Panc1 (cell line): ENCODE measurements around the gene WNT5B. TPM values are rescaled to one million over a fixed set of nuclear protein-coding genes. Genes with fewer than 3 reads are reported as not detected.

Experiments used
- ATAC-seq: fragments of 200-7000 bp; cut with Tn5 transposase; 2 replicates; pipeline ENCODE4 v1.9.1; 2020; ENCODE audit warnings: mild to moderate bottlenecking, moderate library complexity
- BruUV-seq: library from RNA; stranded (reverse); fragments of 400-500 nt; replicated peaks from 2 replicates; lab custom pipeline; 2021; lab: Mats Ljungman, UMichigan
- CTCF ChIA-PET: fragments of 300-600 bp; sonication (Branson Sonifier 250); formaldehyde crosslinking; loops from one replicate; lab custom pipeline; 2022; ENCODE audit warnings: antibody characterized with exemption; lab: Charles Lee
- POLR2A ChIA-PET: fragments of 300-600 bp; sonication (Branson Sonifier 250); formaldehyde crosslinking; loops from one replicate; lab custom pipeline; 2022; ENCODE audit warnings: antibody characterized with exemption; lab: Charles Lee
- DNase-seq: peaks from one replicate; pipeline ENCODE4 v3.0.0-alpha.2; 2010; ENCODE audit warnings: low read depth, low spot score
- H3K27ac ChIP-seq: 2 replicates; pipeline ENCODE4 v1.5.1; 2011; ENCODE audit warnings: mild to moderate bottlenecking, low read length, inconsistent platforms
- H3K27me3 ChIP-seq: fragments of 200-500 bp; sonication (Bioruptor generic); 2 replicates; pipeline ENCODE4 v1.6.0; 2014; ENCODE audit warnings: low read length, inconsistent platforms; ENCODE audit not compliant: control insufficient read depth, insufficient read depth
- H3K36me3 ChIP-seq: fragments of 200-500 bp; sonication (Bioruptor generic); 2 replicates; pipeline ENCODE4 v1.5.1; 2014; ENCODE audit warnings: inconsistent platforms, mild to moderate bottlenecking, low read length, moderate library complexity; ENCODE audit not compliant: control insufficient read depth, insufficient read depth
- H3K4me1 ChIP-seq: 2 replicates; pipeline ENCODE4 v1.5.1; 2011; ENCODE audit warnings: inconsistent platforms, mild to moderate bottlenecking, low read length, moderate library complexity; ENCODE audit not compliant: control insufficient read depth, insufficient read depth
- H3K4me3 ChIP-seq, 2 experiments: 2 replicates each; pipeline ENCODE4 v1.5.1; 2011 to 2012; ENCODE audit warnings: low read depth in 2 of 2, low read length in 2 of 2, mild to moderate bottlenecking in 2 of 2, inconsistent platforms in 1 of 2, moderate library complexity in 1 of 2
- H3K9me3 ChIP-seq: fragments of 200-500 bp; sonication (Bioruptor generic); 2 replicates; pipeline ENCODE4 v1.5.1; 2014; ENCODE audit warnings: low read depth, mild to moderate bottlenecking, inconsistent platforms, low read length, moderate library complexity; ENCODE audit not compliant: control insufficient read depth, insufficient read depth
- POLR2AphosphoS5 ChIP-seq: IDR thresholded peaks from 2 replicates; pipeline ENCODE4 v1.6.1; 2012; ENCODE audit warnings: mild to moderate bottlenecking, low read depth, low read length, moderate library complexity
- SIN3A ChIP-seq: IDR thresholded peaks from 2 replicates; pipeline ENCODE4 v1.6.1; 2012; ENCODE audit warnings: low read depth, mild to moderate bottlenecking, low read length, moderate library complexity, borderline replicate concordance; ENCODE audit not compliant: insufficient read depth
- TCF7L2 ChIP-seq: IDR thresholded peaks from 2 replicates; pipeline ENCODE4 v1.6.1; 2011; ENCODE audit warnings: mild to moderate bottlenecking, low read depth, low read length, inconsistent platforms
- in situ Hi-C: cut with HindIII; loops from 2 replicates; pipeline ENCODE4 v1.10.0; 2016; ENCODE audit warnings: low sequenced_read_pairs, low pct_unique_long_range_greater_than_20kb
- intact Hi-C: fragments of 100-400 bp; cut with micrococcal nuclease; formaldehyde crosslinking; loops from one replicate; pipeline ENCODE4 v1.10.0; 2022; ENCODE audit not compliant: unreplicated experiment
- total RNA-seq: library from RNA; stranded (reverse); gene quantifications from one replicate; pipeline ENCODE4 v1.2.1, GENCODE V29; 2021; ENCODE audit not compliant: unreplicated experiment
- TF ChIP-seq, protein P1 (sequence below): fragments of 450-650 bp; IDR thresholded peaks from 2 replicates; pipeline ENCODE4 v1.5.1; 2017; ENCODE audit warnings: mild to moderate bottlenecking
- TF ChIP-seq, protein P2 (sequence below), 2 experiments: IDR thresholded peaks; 2 replicates each; pipeline ENCODE4 v1.6.1; 2011 to 2012; ENCODE audit warnings: low read depth in 2 of 2, control low read depth in 1 of 2, low read length in 1 of 2, mild to moderate bottlenecking in 1 of 2, moderate library complexity in 1 of 2; ENCODE audit not compliant: insufficient read depth in 1 of 2

The WNT5B gene
- total RNA-seq, 1 experiment from 2014 or later, result 36.9 TPM

DNA sequence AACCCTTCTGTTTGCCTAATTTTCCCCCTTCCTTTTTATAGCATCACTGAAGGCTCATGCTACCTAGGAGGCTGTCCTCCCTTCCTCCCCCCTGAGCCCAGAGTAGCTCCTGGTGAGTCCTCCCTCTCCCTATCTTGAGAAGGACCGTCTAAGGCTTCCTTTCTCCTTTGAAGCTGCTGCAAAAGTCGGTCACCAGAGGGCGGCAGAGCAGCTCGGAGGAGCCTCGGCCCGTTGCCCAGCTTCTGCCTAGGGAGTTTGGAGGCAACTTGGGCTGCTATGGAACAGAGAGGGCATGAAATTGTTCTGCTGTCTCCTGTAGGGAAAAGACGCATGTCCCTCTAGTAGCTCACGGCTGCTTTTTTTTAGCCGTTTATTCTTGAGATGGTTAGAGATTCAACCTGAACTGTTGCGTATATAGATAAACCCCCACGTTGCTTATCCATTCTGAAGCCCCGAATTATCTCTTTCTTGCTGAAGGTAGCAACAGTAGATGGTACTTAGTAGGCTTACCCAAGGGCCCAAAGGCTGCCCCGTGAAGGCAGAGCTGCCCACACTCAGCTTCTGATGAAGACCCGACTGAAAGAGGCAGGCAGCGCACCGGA, 5.7 kb downstream of the WNT5B start:
- no peaks in the 10 kb centered on the region for H3K27me3 ChIP-seq
- H3K4me1 ChIP-seq, result no peaks in the 10 kb centered on the region
- ATAC-seq (peak; percentile 77), DNase-seq (peak; percentile 15)
- TF ChIP-seq POLR2AphosphoS5 (no peak), TCF7L2 (no peak), SIN3A (no peak)
- TF ChIP-seq, protein P1, sequence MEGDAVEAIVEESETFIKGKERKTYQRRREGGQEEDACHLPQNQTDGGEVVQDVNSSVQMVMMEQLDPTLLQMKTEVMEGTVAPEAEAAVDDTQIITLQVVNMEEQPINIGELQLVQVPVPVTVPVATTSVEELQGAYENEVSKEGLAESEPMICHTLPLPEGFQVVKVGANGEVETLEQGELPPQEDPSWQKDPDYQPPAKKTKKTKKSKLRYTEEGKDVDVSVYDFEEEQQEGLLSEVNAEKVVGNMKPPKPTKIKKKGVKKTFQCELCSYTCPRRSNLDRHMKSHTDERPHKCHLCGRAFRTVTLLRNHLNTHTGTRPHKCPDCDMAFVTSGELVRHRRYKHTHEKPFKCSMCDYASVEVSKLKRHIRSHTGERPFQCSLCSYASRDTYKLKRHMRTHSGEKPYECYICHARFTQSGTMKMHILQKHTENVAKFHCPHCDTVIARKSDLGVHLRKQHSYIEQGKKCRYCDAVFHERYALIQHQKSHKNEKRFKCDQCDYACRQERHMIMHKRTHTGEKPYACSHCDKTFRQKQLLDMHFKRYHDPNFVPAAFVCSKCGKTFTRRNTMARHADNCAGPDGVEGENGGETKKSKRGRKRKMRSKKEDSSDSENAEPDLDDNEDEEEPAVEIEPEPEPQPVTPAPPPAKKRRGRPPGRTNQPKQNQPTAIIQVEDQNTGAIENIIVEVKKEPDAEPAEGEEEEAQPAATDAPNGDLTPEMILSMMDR, result peak; percentile 84
- TF ChIP-seq, protein P2, sequence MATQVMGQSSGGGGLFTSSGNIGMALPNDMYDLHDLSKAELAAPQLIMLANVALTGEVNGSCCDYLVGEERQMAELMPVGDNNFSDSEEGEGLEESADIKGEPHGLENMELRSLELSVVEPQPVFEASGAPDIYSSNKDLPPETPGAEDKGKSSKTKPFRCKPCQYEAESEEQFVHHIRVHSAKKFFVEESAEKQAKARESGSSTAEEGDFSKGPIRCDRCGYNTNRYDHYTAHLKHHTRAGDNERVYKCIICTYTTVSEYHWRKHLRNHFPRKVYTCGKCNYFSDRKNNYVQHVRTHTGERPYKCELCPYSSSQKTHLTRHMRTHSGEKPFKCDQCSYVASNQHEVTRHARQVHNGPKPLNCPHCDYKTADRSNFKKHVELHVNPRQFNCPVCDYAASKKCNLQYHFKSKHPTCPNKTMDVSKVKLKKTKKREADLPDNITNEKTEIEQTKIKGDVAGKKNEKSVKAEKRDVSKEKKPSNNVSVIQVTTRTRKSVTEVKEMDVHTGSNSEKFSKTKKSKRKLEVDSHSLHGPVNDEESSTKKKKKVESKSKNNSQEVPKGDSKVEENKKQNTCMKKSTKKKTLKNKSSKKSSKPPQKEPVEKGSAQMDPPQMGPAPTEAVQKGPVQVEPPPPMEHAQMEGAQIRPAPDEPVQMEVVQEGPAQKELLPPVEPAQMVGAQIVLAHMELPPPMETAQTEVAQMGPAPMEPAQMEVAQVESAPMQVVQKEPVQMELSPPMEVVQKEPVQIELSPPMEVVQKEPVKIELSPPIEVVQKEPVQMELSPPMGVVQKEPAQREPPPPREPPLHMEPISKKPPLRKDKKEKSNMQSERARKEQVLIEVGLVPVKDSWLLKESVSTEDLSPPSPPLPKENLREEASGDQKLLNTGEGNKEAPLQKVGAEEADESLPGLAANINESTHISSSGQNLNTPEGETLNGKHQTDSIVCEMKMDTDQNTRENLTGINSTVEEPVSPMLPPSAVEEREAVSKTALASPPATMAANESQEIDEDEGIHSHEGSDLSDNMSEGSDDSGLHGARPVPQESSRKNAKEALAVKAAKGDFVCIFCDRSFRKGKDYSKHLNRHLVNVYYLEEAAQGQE (IDR thresholded peaks at IDR 0.05; ENCODE audit: insufficient read depth in 1 of 2, low read depth in 2 of 2, low read length in 1 of 2), result no peak
- CTCF ChIA-PET, result interaction anchor here (1.0 to 1.8 kb wide), 4 partner anchors 18 to 517 kb away, joined by 3 to 9 read pairs (median 3); no protein-coding TSS in a partner anchor
- no peaks in the 10 kb centered on the region for H3K36me3 ChIP-seq
- no peaks in the 10 kb centered on the region for H3K9me3 ChIP-seq
- no peak overlapping the region for H3K4me3 ChIP-seq
- intact Hi-C loops, result no loop called here
- no peak overlapping the region for H3K27ac ChIP-seq
- BruUV-seq, result no TSS peak
- in situ Hi-C loops, result no loop called here
- POLR2A ChIA-PET, result interaction anchor here (0.7 kb wide), 1 partner anchor 167 kb away, joined by 3 read pairs; no protein-coding TSS in a partner anchor

DNA sequence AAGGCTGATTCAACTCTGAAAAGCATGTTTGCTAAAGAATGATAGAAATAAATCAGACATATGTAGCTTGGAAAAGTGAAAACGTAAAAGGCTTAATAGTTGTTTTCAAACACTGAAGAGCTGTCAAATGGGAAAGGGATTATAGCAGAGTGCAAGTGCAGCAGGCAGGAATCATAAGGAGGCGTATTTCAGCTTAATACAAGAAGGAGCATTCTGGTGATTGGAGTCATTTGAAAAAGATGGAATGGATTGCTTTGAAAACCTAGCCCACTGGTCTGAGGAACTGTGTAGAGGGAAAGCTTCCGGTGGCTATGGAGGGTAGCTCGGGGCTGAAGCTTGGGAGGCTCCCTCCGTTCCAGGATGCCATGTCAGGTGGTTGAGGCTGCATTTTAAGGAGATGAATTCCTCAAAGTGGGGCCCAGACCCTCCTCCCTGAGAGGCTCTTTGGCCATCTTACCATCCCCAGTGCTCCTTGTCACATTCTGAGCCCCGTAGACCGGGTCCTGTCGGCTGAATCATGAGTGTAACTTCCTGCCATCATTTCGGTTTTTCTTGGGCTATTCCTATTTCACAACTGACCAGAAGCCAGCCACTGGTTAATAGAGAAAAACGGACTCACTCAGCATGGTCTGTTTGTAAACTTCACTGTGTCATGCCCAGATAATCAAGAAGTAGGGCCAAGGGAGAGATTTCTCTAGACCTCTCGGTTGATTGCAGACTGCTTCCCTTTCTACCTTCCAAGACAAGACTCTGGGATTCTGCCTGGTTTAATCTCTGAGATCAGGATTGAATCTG, 6.5 kb downstream of the WNT5B start:
- in situ Hi-C loops, result no loop called here
- CTCF ChIA-PET, result interaction anchor here (1.0 to 1.8 kb wide), 4 partner anchors 17 to 517 kb away, joined by 3 to 9 read pairs (median 3); no protein-coding TSS in a partner anchor
- Histone ChIP-seq H3K27me3 (no peaks in the 10 kb centered on the region), H3K4me3 (no peak overlapping the region), H3K9me3 (no peaks in the 10 kb centered on the region), H3K27ac (no peak overlapping the region), H3K36me3 (no peaks in the 10 kb centered on the region), H3K4me1 (no peaks in the 10 kb centered on the region)
- intact Hi-C loops, result no loop called here
- ATAC-seq (no peak), DNase-seq (no peak)
- TF ChIP-seq SIN3A (no peak), TCF7L2 (no peak), POLR2AphosphoS5 (no peak)
- TF ChIP-seq, protein P1, result no peak
- TF ChIP-seq, protein P2 (IDR thresholded peaks at IDR 0.05; ENCODE audit: insufficient read depth in 1 of 2, low read depth in 2 of 2, low read length in 1 of 2), result no peak
- BruUV-seq, result no TSS peak
- POLR2A ChIA-PET, result interaction anchor here (0.7 kb wide), 1 partner anchor 166 kb away, joined by 3 read pairs; no protein-coding TSS in a partner anchor
